Measurements from ENCODE around the gene ECD. TPM values are rescaled to one million over a fixed set of nuclear protein-coding genes. Genes with fewer than 3 reads are reported as not detected.

Gene ECD
- total and polyA plus RNA-seq, 2 of the 4 experiments (the other 2 are of a cell fraction) = 22.1 to 32.8 TPM

- ATAC-seq (ENCODE audit: low read depth) = no peak
- POLR2A ChIA-PET (ENCODE audit: unreplicated experiment) = interaction anchor here (0.6 kb wide), 1 partner anchor 72 kb away, joined by 18 read pairs; no protein-coding TSS in a partner anchor
These were observed 388 bp downstream of the ECD start for GRCh38 chr10:73167458-73167782.

More at GRCh38 chr10:73167458-73167782, 388 bp downstream of the ECD start:
- WGBS, 2 experiments (ENCODE audit: extremely low coverage in 2 of 2, insufficient read length in 1 of 2) = no CpG with 5 or more reads among the region's 5 CpGs
- Histone ChIP-seq H3K9ac (ENCODE audit: low read depth, low read length) (peak overlapping the region; percentile 88), H4K20me1 (ENCODE audit: insufficient read depth, low read length) (peaks cover 5% of the 10 kb centered on the region), H3K9me3 (ENCODE audit: control insufficient read depth, insufficient read depth, low read length) (no peaks in the 10 kb centered on the region), H4K91ac (ENCODE audit: insufficient read depth, low read depth, low read length) (peak overlapping the region; percentile 74; the same call in 1 of the 2 replicates), H3K4me3 (ENCODE audit: insufficient read depth, low read depth, low read length) (peak overlapping the region; percentile 79), H2AK9ac (replicated peaks; ENCODE audit: low read depth, low read length, poor library complexity) (peak overlapping the region; percentile 87), H3K23ac (ENCODE audit: low read depth, low read length) (peak overlapping the region; percentile 98), H3K79me1 (ENCODE audit: low read depth in 1 of 2, low read length in 2 of 2) (peaks cover 24 to 37% of the 10 kb centered on the region in 2 experiments), H3K4me2 (ENCODE audit: low read depth, low read length) (peak overlapping the region; percentile 89), H3K18ac (ENCODE audit: low read depth, low read length) (peak overlapping the region; percentile 21; the same call in 1 of the 2 replicates), H4K5ac (ENCODE audit: low read depth, low read length) (peak overlapping the region; percentile 80), H2BK120ac (ENCODE audit: low read depth, low read length) (no peak overlapping the region), H3K4me1 (ENCODE audit: control insufficient read depth, insufficient read depth, low read length) (no peaks in the 10 kb centered on the region; the same call in 1 of the 2 replicates), H3K27ac (ENCODE audit: insufficient read depth, low read length) (peak overlapping the region; percentile 75), H3K56ac (ENCODE audit: extremely low read depth, insufficient read depth, low read length) (peak overlapping the region; percentile 89), H2BK15ac (ENCODE audit: low read depth, low read length) (0 out of 3 replicates have a peak overlapping the region, but pooled peaks have one; percentile 22), H4K8ac (ENCODE audit: low read depth in 2 of 2, low read length in 2 of 2) (peak overlapping the region; percentile 82 to 98), H3K9me1 (ENCODE audit: insufficient read depth, low read length) (no peaks in the 10 kb centered on the region), H2BK5ac (ENCODE audit: low read depth, low read length, poor library complexity, severe bottlenecking) (peak overlapping the region; percentile 81), H3K14ac (replicated peaks; ENCODE audit: low read depth, low read length) (peak overlapping the region; percentile 96), H3K4ac (ENCODE audit: low read depth, low read length) (peak overlapping the region; percentile 93), H3K27me3 (ENCODE audit: control insufficient read depth, insufficient read depth, low read length) (no peaks in the 10 kb centered on the region), H2AK5ac (ENCODE audit: low read depth, low read length) (peak overlapping the region; percentile 92), H2BK20ac (ENCODE audit: low read depth, low read length) (no peak overlapping the region), H3K36me3 (ENCODE audit: control insufficient read depth, insufficient read depth, low read length) (peaks cover 7% of the 10 kb centered on the region), H2AFZ (replicated peaks; ENCODE audit: low read length, poor library complexity) (peak overlapping the region; percentile 96)
- TF ChIP-seq USF2 (IDR thresholded peaks at IDR 0.05; ENCODE audit: low read depth, low read length) (no peak), CHD1 (IDR thresholded peaks at IDR 0.05; ENCODE audit: low read depth, low read length) (no peak), RCOR1 (IDR thresholded peaks at IDR 0.05; ENCODE audit: insufficient replicate concordance, low read length) (no peak), MAZ (IDR thresholded peaks at IDR 0.05; ENCODE audit: borderline replicate concordance, low read depth, low read length) (no peak), FOS (IDR thresholded peaks at IDR 0.05; ENCODE audit: low read depth, low read length) (no peak), SMC3 (IDR thresholded peaks at IDR 0.05; ENCODE audit: low read depth, low read length) (no peak), NFE2L2 (IDR thresholded peaks at IDR 0.05; ENCODE audit: low read depth, low read length) (no peak), MAFK (IDR thresholded peaks at IDR 0.05; ENCODE audit: low read depth, low read length) (no peak)
- TF ChIP-seq, protein P1, sequence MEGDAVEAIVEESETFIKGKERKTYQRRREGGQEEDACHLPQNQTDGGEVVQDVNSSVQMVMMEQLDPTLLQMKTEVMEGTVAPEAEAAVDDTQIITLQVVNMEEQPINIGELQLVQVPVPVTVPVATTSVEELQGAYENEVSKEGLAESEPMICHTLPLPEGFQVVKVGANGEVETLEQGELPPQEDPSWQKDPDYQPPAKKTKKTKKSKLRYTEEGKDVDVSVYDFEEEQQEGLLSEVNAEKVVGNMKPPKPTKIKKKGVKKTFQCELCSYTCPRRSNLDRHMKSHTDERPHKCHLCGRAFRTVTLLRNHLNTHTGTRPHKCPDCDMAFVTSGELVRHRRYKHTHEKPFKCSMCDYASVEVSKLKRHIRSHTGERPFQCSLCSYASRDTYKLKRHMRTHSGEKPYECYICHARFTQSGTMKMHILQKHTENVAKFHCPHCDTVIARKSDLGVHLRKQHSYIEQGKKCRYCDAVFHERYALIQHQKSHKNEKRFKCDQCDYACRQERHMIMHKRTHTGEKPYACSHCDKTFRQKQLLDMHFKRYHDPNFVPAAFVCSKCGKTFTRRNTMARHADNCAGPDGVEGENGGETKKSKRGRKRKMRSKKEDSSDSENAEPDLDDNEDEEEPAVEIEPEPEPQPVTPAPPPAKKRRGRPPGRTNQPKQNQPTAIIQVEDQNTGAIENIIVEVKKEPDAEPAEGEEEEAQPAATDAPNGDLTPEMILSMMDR (conservative IDR thresholded peaks at IDR 0.05; ENCODE audit: low read depth, low read length) = no peak
- DNase-seq = peak; percentile 28
- in situ Hi-C loops (cut with MboI; ENCODE audit: low sequenced_read_pairs) (no loop called here), dilution Hi-C loops (cut with HindIII; ENCODE audit: low sequenced_read_pairs, unreplicated experiment) (no loop called here), intact Hi-C loops (cut with micrococcal nuclease) (no loop called here)
- CTCF ChIA-PET = interaction anchor here (0.9 kb wide), 1 partner anchor 8 kb away, joined by 3 read pairs; no protein-coding TSS in a partner anchor
- BruUV-seq (replicated peaks) = no TSS peak
